HL-60 (cell line): ENCODE data around the gene ANKRD27.

Source experiments
- CTCF ChIP-seq: IDR thresholded peaks from one replicate; pipeline ENCODE4 v1.5.1; 2011; ENCODE audit warnings: low read length, control low read depth, inconsistent platforms; ENCODE audit not compliant: insufficient read depth
- REST ChIP-seq: IDR thresholded peaks from 2 replicates; pipeline ENCODE4 v1.6.1; 2012; ENCODE audit warnings: low read depth; ENCODE audit not compliant: insufficient replicate concordance

- TF ChIP-seq CTCF (no peak), REST (no peak)
Measured at GRCh38 chr19:32687681-32688080, 12.7 kb upstream of the ANKRD27 start.
